K562 (cell line): ENCODE results near the gene GLI1. TPM values are rescaled to one million over a fixed set of nuclear protein-coding genes. Genes with fewer than 3 reads are reported as not detected.
A peak's percentile ranks its signal among the peaks of the same experiment; 100 is the strongest.
"Not testable (repeated sequence)": the region's sequence is repeated elsewhere in the genome, so short reads cannot be mapped to it uniquely, and the experiment has no call there.

Experiments
- ATAC-seq: fragments of 200-7000 bp; cut with Tn5 transposase; 3 replicates; pipeline ENCODE4 v1.9.1; 2020; ENCODE audit warnings: moderate library complexity
- BruUV-seq: library from RNA; stranded (reverse); fragments of 400-500 nt; replicated peaks from 2 replicates; lab custom pipeline; 2021; lab: Mats Ljungman, UMichigan
- CTCF ChIA-PET: fragments of 300-600 bp; formaldehyde crosslinking; extraction: SDS; loops from one replicate; lab custom pipeline; 2021; ENCODE audit warnings: low intra/inter-chr PET ratio; lab: Yijun Ruan, JAX
- POLR2A ChIA-PET: fragments of 300-600, 350-650 bp; sonication (Branson Sonifier 250); formaldehyde crosslinking; extraction: SDS; loops from one replicate; lab custom pipeline; 2021; ENCODE audit warnings: antibody characterized with exemption, inconsistent platforms; lab: Yijun Ruan, JAX
- DNase-seq, 4 experiments: peaks; one replicate each; pipeline versions ENCODE4 v3.0.0 to v3.0.0-alpha.2; 2011 to 2018; ENCODE audit warnings: low spot score in 3 of 4, mixed read lengths in 3 of 4; ENCODE audit errors: extremely low read depth in 1 of 4
- FAIRE-seq: peaks from 2 replicates; lab custom pipeline; 2011; peaks lifted over from hg19 to GRCh38; lab: Jason Lieb, UNC
- H2AFZ ChIP-seq: 2 replicates; pipeline ENCODE4 v1.6.0; 2011; ENCODE audit warnings: low read depth, low read length, control low read depth, inconsistent platforms
- H3K27ac ChIP-seq: fragments of 200-600 bp; 3 replicates; pipeline ENCODE4 v1.8.0; 2011; ENCODE audit warnings: low read depth, mild to moderate bottlenecking, control low read depth, inconsistent platforms, low read length, moderate library complexity, mixed read lengths; ENCODE audit errors: extremely low read depth
- H3K27me3 ChIP-seq, 2 experiments: fragments of 300-600 bp in 1 of 2; 2 replicates in 1 of 2; 3 replicates in 1 of 2; pipeline versions ENCODE4 v1.6.0 to v1.8.0; 2011; ENCODE audit warnings: inconsistent platforms in 2 of 2, low read length in 2 of 2, mild to moderate bottlenecking in 1 of 2, mixed read lengths in 1 of 2, moderate library complexity in 1 of 2; ENCODE audit not compliant: control insufficient read depth in 2 of 2, insufficient read depth in 2 of 2
- H3K36me3 ChIP-seq: fragments of 300-600 bp; 3 replicates; pipeline ENCODE4 v1.8.0; 2011; ENCODE audit warnings: mild to moderate bottlenecking, low read length, inconsistent platforms; ENCODE audit not compliant: control insufficient read depth, insufficient read depth
- H3K4me1 ChIP-seq, 2 experiments: fragments of 200-600 bp in 1 of 2; replicated peaks in 1 of 2; 2 replicates in 1 of 2; 3 replicates in 1 of 2; pipeline versions ENCODE4 v1.5.1 to v1.8.0; 2011; ENCODE audit warnings: inconsistent platforms in 2 of 2, low read length in 2 of 2, mild to moderate bottlenecking in 1 of 2, mixed read lengths in 1 of 2, moderate library complexity in 1 of 2; ENCODE audit not compliant: control insufficient read depth in 2 of 2, insufficient read depth in 2 of 2
- H3K4me2 ChIP-seq: 2 replicates; pipeline ENCODE4 v1.6.1; 2011; ENCODE audit warnings: low read length, control low read depth, inconsistent platforms, mixed read lengths; ENCODE audit not compliant: insufficient read depth
- H3K4me3 ChIP-seq: fragments of 200-600 bp; sonication (generic), shearing (Covaris generic); 2 replicates; pipeline ENCODE4 v1.5.1; 2016; ENCODE audit warnings: control low read depth, inconsistent platforms
- H3K79me2 ChIP-seq: fragments of 200-600 bp; 3 replicates; pipeline ENCODE4 v1.8.0; 2011; ENCODE audit warnings: low read length, inconsistent platforms; ENCODE audit not compliant: control insufficient read depth, insufficient read depth
- H3K9ac ChIP-seq, 2 experiments: 2 replicates each; pipeline versions ENCODE4 v1.6.0 to v1.6.1; 2011; ENCODE audit warnings: low read depth in 2 of 2, low read length in 2 of 2, control low read depth in 1 of 2, inconsistent platforms in 1 of 2, mild to moderate bottlenecking in 1 of 2, mixed read lengths in 1 of 2; ENCODE audit not compliant: insufficient read depth in 1 of 2
- H3K9me1 ChIP-seq: one replicate; pipeline ENCODE4 v1.6.0; 2011; ENCODE audit warnings: inconsistent platforms, mild to moderate bottlenecking, low read length, moderate library complexity; ENCODE audit not compliant: control insufficient read depth, insufficient read depth
- H3K9me3 ChIP-seq: replicated peaks from 2 replicates; pipeline ENCODE4 v1.5.1; 2011; ENCODE audit warnings: low read depth, low read length, inconsistent platforms; ENCODE audit not compliant: control insufficient read depth, insufficient read depth
- H4K20me1 ChIP-seq: replicated peaks from 2 replicates; pipeline ENCODE4 v1.6.1; 2011; ENCODE audit warnings: low read length, inconsistent platforms, mixed read lengths; ENCODE audit not compliant: control insufficient read depth, insufficient read depth
- NBN ChIP-seq: fragments of 450-650 bp; IDR thresholded peaks from 2 replicates; pipeline ENCODE4 v1.6.1; 2016; ENCODE audit warnings: low read depth, mild to moderate bottlenecking
- NFATC3 ChIP-seq: fragments of 450-650 bp; IDR thresholded peaks from 2 replicates; pipeline ENCODE4 v1.6.1; 2017; ENCODE audit warnings: mild to moderate bottlenecking
- POLR2B ChIP-seq: fragments of 450-650 bp; IDR thresholded peaks from 2 replicates; pipeline ENCODE4 v1.6.1; 2018; ENCODE audit warnings: low read depth; ENCODE audit not compliant: partially characterized antibody
- RBFOX2 ChIP-seq: fragments of 200-400 bp; formaldehyde crosslinking; IDR thresholded peaks from 2 replicates; pipeline ENCODE4 v1.6.1; 2017; ENCODE audit warnings: low read depth, mild to moderate bottlenecking, low read length, moderate library complexity
- RERE ChIP-seq: sonication (generic); formaldehyde crosslinking; IDR thresholded peaks from 2 replicates; pipeline ENCODE4 v1.8.0; 2023; ENCODE audit warnings: missing genetic modification reagents, mild to moderate bottlenecking, borderline replicate concordance
- SP1 ChIP-seq: sonication (generic); formaldehyde crosslinking; IDR thresholded peaks from 2 replicates; pipeline ENCODE4 v1.8.1; 2022; ENCODE audit warnings: mild to moderate bottlenecking, missing genetic modification reagents
- SUPT5H ChIP-seq: fragments of 450-650 bp; IDR thresholded peaks from 2 replicates; pipeline ENCODE4 v1.6.1; 2016
- WGBS: fragments of 100-300 bp; shearing (Covaris generic); methylation state at CpG from one replicate; pipeline ENCODE4 v1.1.6; 2016; ENCODE audit warnings: low coverage, mixed read lengths; ENCODE audit not compliant: insufficient coverage; ENCODE audit errors: missing lambda C conversion rate; 5-methylcytosine and 5-hydroxymethylcytosine counted together
- in situ Hi-C: fragments of 300-500 bp; cut with MboI; formaldehyde crosslinking; loops from 4 replicates; pipeline ENCODE4 v1.15.0; 2018; ENCODE audit warnings: inconsistent platforms, mixed read lengths
- intact Hi-C: fragments of 100-400 bp; cut with micrococcal nuclease; formaldehyde crosslinking; loops from 2 replicates; pipeline ENCODE4 v1.14.2; 2022
- polyA plus RNA-seq, 8 experiments: library from polyadenylated mRNA; depleted of rRNA in 4 of 8; stranded (reverse) in 5 of 8; unstranded in 3 of 8; fragments of >200 nt; fragmentation: Nextera tagmentation in 2 of 8; fragmentation: Illumina TruSeq in 1 of 8; extraction: Ambion mirVana in 2 of 8; extraction: Trizol in 1 of 8; gene quantifications; 2 replicates each; pipeline versions ENCODE4 v1.2.1 to v1.2.3, GENCODE V29; 2011 to 2014; ENCODE audit warnings: inconsistent platforms in 1 of 8, missing spikeins in 1 of 8
- total RNA-seq, 7 experiments: library from RNA; depleted of rRNA in 6 of 7; stranded (reverse); fragments of >200 nt in 6 of 7; fragmentation: Illumina TruSeq in 2 of 7; extraction: Trizol in 2 of 7; gene quantifications; 2 replicates each; pipeline versions ENCODE4 v1.2.1 to v1.2.3, GENCODE V29; 2011 to 2021; ENCODE audit warnings: low replicate concordance in 1 of 7
- TF ChIP-seq, protein P1 (sequence below): sonication (generic); formaldehyde crosslinking; IDR thresholded peaks from 2 replicates; pipeline ENCODE4 v1.8.0; 2023; ENCODE audit warnings: mild to moderate bottlenecking, missing genetic modification reagents
- TF ChIP-seq, protein P2 (sequence below): fragments of 450-650 bp; IDR thresholded peaks from 2 replicates; pipeline ENCODE4 v1.6.1; 2016; ENCODE audit warnings: borderline replicate concordance

Gene GLI1
- total and polyA plus RNA-seq, 9 of the 15 experiments (the other 6 are each of a cell fraction or from before 2014, with no cell fraction given), result 0.24 to 3.7 (median 0.61) TPM

DNA sequence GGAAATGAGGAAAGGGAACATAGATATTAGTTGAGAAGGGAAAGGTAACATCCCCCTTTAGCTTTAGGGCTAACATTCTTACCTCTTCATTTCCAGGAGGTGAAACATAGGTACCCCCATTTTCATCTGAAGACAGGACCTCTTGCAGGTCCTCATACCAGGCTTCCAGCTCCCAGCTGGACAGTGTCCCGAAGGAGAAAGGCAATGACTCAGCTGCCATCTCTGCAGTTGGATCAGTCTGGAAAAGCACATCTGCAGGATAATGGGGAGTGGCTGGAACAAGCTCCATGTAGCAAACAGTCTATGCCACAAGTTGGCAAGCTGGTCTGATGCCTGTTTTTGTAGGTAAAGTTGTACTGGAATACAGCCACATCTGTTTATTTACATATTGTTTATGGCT lies 57.6 kb downstream of the GLI1 start (continued):
- TF ChIP-seq RERE (0 out of 2 replicates have a peak, but pooled peaks have one; percentile 13), SP1 (CRISPR knock-in tag) (0 out of 2 replicates have a peak, but pooled peaks have one; percentile 13)

- in situ Hi-C loops, H2AFZ ChIP-seq, intact Hi-C loops, H3K9me1 ChIP-seq, BruUV-seq, H3K9me3 ChIP-seq, FAIRE-seq, ATAC-seq, DNase-seq, CTCF ChIA-PET, H3K27me3 ChIP-seq: not testable (repeated sequence)
- Histone ChIP-seq H3K27ac (peak overlapping the region; percentile 99; the same call in 2 of the 3 replicates), H3K36me3 (peaks cover 71% of the 10 kb centered on the region), H3K4me3 (peak overlapping the region; percentile 86), H3K4me1 (peaks cover 19 to 32% of the 10 kb centered on the region in 2 experiments), H3K79me2 (peaks cover 41% of the 10 kb centered on the region), H4K20me1 (peaks cover 52% of the 10 kb centered on the region), H3K4me2 (peak overlapping the region; percentile 99), H3K9ac (peak overlapping the region in 1 of 2 experiments; percentile 100; a peak in 1 of 4 replicates)
- POLR2A ChIA-PET, result interaction anchor here (0.6 to 10.1 kb wide), 21 partner anchors 8 to 792 kb away, joined by 3 to 184 read pairs (median 4); partner anchors contain the start of genes B4GALNT1, DCTN2 and MARS1
- WGBS, result 90% methylated on average over 8 of the region's 10 CpGs
- TF ChIP-seq, protein P1, sequence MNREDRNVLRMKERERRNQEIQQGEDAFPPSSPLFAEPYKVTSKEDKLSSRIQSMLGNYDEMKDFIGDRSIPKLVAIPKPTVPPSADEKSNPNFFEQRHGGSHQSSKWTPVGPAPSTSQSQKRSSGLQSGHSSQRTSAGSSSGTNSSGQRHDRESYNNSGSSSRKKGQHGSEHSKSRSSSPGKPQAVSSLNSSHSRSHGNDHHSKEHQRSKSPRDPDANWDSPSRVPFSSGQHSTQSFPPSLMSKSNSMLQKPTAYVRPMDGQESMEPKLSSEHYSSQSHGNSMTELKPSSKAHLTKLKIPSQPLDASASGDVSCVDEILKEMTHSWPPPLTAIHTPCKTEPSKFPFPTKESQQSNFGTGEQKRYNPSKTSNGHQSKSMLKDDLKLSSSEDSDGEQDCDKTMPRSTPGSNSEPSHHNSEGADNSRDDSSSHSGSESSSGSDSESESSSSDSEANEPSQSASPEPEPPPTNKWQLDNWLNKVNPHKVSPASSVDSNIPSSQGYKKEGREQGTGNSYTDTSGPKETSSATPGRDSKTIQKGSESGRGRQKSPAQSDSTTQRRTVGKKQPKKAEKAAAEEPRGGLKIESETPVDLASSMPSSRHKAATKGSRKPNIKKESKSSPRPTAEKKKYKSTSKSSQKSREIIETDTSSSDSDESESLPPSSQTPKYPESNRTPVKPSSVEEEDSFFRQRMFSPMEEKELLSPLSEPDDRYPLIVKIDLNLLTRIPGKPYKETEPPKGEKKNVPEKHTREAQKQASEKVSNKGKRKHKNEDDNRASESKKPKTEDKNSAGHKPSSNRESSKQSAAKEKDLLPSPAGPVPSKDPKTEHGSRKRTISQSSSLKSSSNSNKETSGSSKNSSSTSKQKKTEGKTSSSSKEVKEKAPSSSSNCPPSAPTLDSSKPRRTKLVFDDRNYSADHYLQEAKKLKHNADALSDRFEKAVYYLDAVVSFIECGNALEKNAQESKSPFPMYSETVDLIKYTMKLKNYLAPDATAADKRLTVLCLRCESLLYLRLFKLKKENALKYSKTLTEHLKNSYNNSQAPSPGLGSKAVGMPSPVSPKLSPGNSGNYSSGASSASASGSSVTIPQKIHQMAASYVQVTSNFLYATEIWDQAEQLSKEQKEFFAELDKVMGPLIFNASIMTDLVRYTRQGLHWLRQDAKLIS, result 0 out of 2 replicates have a peak, but pooled peaks have one; percentile 5
- TF ChIP-seq SUPT5H, result peak; percentile 60
- TF ChIP-seq, protein P2, sequence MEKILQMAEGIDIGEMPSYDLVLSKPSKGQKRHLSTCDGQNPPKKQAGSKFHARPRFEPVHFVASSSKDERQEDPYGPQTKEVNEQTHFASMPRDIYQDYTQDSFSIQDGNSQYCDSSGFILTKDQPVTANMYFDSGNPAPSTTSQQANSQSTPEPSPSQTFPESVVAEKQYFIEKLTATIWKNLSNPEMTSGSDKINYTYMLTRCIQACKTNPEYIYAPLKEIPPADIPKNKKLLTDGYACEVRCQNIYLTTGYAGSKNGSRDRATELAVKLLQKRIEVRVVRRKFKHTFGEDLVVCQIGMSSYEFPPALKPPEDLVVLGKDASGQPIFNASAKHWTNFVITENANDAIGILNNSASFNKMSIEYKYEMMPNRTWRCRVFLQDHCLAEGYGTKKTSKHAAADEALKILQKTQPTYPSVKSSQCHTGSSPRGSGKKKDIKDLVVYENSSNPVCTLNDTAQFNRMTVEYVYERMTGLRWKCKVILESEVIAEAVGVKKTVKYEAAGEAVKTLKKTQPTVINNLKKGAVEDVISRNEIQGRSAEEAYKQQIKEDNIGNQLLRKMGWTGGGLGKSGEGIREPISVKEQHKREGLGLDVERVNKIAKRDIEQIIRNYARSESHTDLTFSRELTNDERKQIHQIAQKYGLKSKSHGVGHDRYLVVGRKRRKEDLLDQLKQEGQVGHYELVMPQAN, result peak; percentile 25; the same call in 1 of the 2 replicates
- peak; percentile 55 for TF ChIP-seq POLR2B
- 0 out of 2 replicates have a peak, but pooled peaks have one; percentile 26 for TF ChIP-seq RBFOX2
- peak; percentile 5; the same call in 1 of the 2 replicates for TF ChIP-seq NFATC3
- TF ChIP-seq NBN, result 0 out of 2 replicates have a peak, but pooled peaks have one; percentile 25
Measured at GRCh38 chr12:57517718-57518117, 58.1 kb downstream of the GLI1 start.
